ENCODE results near the gene SIAH2.

The SIAH2 gene

DNA sequence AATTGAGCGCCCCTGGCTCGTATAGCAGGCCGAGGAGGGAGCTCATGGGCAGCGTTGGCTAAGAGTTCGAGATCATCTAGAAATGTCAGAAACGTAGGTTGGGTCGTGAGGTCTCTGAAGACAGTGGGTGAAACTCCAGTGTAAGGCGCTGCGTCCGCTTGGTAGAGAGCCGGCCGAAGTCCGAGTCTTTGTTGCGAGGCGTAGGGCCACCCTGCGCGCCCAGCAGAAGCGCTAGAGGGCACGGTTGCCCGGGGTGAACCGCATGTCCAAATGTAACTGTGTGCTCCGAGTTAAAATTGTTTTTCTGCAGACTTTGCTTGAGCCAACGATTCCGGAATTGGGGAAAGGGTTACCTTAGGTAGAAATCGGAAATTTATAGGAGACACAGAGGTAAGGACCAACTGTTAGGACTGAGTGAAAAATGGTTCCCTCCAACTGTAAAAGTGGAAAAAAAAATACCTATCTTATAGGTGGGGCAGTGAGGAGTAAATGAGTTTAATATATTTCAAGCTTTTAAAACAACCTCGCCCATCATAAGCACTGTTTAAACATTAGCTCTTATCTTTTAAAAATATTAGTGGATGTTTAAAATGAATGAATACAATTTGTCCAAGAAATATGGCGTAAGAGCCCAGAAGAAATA, 993 bp upstream of the SIAH2 start:
- TF ChIP-seq ZFX (IDR thresholded peaks at IDR 0.05) (no peak), CTCF (conservative IDR thresholded peaks at IDR 0.05) (peak; percentile 84)
- peak overlapping the region; percentile 97 for H3K27ac ChIP-seq

GRCh38 chr3:150762662-150763121, 277 bp downstream of the SIAH2 start:
- peak overlapping the region; percentile 97 for H3K27ac ChIP-seq
- TF ChIP-seq ZFX (IDR thresholded peaks at IDR 0.05) (peak; percentile 63), CTCF (conservative IDR thresholded peaks at IDR 0.05) (no peak)

GRCh38 chr3:150761831-150762661, 923 bp downstream of the SIAH2 start:
- peak overlapping the region; percentile 97 for H3K27ac ChIP-seq
- TF ChIP-seq CTCF (conservative IDR thresholded peaks at IDR 0.05) (no peak), ZFX (IDR thresholded peaks at IDR 0.05) (peak; percentile 76)

DNA sequence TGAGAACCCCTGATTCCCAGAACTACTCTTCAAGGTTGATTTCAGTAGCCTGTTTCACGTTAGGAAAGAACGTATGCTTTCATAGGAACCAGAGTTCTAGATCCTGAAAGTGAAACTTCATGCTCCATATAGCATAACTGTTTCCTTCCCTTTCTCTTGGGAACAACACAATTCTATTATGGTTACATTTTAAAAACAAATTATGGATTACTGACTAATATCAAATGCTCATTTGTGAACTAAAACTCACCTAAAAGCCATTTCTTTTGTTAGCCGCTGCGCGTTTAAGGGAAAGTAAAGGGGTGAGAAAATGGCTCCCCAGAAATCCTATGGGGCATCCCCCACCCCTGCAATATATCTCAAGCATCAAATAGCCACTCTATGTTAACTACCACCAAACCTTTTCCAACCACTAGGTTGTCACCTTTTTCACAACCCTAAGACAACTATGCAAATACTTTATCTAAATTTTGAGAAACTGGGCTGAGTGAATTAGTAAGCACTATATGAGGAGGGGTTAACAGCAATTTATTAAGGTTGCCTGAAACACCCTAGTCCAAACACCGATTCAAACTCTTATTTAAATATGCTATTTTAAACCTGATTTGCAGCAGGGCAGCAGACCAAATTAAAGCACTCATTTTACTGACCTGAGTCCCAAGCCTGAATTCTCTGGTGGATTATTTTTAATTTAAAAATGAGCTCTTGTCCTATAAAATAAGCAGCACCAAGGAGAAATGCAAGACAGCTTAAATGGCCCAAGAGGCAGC, 2.4 kb downstream of the SIAH2 start:
- no peak overlapping the region for H3K27ac ChIP-seq
- TF ChIP-seq ZFX (IDR thresholded peaks at IDR 0.05) (no peak), CTCF (conservative IDR thresholded peaks at IDR 0.05) (no peak)

GRCh38 chr3:150759947-150760346, 3.0 kb downstream of the SIAH2 start:
- TF ChIP-seq CTCF (conservative IDR thresholded peaks at IDR 0.05) (no peak), ZFX (IDR thresholded peaks at IDR 0.05) (no peak)
- no peak overlapping the region for H3K27ac ChIP-seq

DNA sequence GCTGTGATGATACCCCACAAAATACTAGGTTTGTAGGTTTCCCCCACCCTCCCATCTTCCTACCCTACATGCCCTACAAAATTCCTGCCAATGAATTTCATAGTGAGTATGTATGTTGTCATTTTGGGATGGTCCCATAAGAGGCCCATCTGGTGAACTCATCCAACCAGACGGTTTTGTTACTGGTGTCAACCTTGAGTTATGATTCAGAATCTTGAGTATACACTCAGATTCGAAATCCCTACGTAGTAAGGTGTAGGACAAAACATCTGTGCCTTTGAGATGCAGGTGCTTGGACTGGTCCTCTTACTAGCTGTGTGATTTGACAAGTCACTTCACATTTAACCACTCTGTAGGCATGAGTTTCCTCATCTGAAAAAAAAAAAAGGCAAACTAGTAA, 3.6 kb downstream of the SIAH2 start:
- TF ChIP-seq CTCF (conservative IDR thresholded peaks at IDR 0.05) (no peak), ZFX (IDR thresholded peaks at IDR 0.05) (no peak)
- H3K27ac ChIP-seq, result no peak overlapping the region
